Measurements from ENCODE around the gene FBXW4.
A peak's percentile ranks its signal among the peaks of the same experiment; 100 is the strongest.

Gene FBXW4

DNA sequence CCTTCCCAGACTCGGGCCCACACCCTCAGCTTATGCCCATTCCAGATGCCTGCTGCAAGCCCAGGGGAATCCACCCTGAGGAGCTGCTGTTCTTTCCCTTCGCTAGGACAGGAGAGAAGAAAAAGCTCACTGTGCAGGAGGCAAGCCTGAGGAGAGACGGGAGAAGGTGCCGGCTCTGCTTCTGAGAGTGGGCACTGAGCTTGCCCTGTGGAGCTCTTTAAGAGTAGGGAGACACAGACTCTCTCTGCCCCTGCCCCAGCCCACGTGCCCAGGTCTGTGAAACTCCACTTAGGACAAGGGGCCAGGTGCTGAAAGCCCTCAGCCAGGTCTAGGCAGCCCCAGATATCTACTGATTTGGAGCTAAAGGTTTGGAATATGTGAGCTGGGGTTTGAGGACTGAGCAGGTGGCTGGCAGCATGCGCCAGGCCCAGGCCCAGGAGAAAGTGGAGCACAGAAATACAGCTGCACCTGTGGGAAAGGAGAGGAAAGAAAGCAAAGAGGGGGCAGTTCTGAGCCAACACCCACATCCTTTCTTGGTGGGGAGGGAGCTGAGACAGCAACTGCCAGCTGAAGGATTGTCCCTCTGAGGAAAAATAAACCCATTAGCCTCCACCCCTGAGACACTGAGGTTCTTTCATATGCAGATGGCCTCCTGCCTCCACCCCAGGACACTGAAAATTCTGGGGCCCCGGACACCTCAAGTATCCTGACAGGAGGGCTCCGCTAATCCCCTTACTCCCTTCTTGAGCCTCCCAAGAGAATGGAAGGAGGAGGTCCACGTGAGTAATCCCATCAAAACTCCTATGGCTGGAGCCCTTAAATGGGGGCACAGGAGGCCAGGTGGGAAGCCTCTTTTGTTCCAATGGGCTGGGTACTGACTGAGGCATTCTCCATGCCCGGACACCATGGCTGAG, 114.2 kb downstream of the FBXW4 start:
- DNase-seq (ENCODE audit: low spot score), result no peak

DNA sequence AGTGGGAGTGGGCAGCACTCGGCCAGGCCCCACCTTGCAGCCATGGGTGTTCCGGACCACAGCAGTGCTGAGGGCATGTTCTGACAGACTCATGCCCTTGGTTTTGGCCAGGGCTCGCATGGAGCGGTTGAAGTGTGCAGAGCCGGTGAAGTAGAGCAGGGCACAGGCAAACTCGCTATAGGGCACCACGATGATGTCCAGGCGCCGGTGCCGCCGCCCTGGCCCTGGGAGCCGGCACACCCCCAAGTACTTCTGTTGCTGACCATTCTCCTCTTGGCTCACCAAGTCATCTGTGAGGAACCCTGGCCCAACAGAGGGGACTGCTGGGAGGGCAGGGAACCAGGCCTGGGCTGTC, 115.5 kb downstream of the FBXW4 start:
- DNase-seq (ENCODE audit: low spot score), result no peak

DNA sequence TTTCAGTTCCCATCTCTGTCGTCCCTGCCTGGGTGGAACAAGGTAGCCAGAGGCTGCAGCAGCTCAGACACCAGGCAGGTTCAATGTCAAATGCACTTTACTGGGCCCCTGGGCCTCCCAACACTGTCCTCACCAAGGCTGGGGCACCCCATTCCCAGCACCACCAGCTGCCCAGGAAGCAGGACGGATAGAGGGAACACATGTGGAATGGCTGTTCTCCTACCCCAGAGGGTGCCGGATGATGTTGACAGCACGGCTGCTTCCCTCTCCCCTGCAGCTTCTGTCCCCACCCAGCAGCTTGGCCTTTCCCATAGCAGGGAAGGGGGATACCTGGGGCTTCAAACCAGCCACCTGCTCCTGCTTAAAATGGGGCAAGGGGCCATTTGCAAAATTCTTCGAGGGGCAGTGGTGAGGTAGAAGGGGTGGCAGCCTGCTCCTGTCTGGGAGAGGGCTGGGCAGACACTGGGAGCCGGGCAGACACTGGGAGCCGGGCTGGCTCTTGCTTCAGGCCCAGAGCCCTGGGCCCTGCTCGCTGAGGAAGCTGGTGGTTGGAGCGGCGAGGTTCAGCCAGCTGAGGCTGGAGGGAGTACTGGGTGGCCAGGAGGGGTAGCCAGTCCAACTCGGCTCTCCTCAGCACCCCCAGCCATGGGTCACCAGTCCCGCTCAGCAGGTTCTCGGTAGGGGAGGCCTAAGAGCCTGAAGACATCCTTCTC, 116.0 kb downstream of the FBXW4 start:
- no peak for DNase-seq (ENCODE audit: low spot score)

- no peak for DNase-seq (ENCODE audit: low spot score)
Observed at GRCh38 chr10:101578192-101578591, 116.8 kb downstream of the FBXW4 start.

DNA sequence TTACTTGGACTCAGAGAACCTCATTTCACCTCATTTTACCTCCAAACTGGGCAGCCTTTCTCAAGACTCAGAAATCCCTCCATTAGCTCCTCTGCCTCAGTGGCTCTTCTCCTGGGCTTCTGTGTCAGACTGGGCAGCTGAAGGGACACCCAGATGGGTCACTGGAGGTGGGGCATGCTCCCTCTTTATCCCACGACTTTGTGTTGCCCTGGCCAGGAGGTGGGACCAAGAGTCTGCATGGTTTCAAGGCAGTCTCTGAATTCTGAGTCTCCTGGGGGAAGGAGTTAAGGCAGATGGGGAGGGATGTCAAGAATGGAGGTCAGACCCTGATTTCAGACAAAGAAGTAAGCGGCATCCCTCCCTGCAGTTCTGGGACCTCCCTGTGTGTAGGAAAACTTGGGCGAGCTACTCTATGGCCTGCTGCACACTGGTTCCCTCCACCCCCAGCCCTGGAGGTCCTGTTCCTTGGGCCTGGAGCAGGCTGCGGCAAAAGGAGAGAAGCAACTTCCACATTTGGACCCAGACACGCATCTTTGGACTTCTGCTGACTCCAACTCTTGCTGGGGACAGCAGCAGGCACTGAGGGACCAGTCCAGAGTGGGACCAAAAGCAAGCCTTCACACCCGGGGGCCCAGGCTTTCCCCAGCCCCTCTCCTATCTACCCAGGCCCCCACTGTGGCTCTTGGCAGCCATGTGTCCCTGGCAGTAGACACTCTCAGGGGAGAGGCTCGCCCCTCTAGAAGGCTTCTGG, 117.7 kb downstream of the FBXW4 start:
- no peak for DNase-seq (ENCODE audit: low spot score)

- peak; percentile 16 for DNase-seq (ENCODE audit: low spot score)
Observed at GRCh38 chr10:101576211-101576863, 118.6 kb downstream of the FBXW4 start.

- no peak for DNase-seq (ENCODE audit: low spot score)
Observed at GRCh38 chr10:101575580-101576210, 119.3 kb downstream of the FBXW4 start.

GRCh38 chr10:101575091-101575490, 119.9 kb downstream of the FBXW4 start:
- DNase-seq (ENCODE audit: low spot score), result no peak

DNA sequence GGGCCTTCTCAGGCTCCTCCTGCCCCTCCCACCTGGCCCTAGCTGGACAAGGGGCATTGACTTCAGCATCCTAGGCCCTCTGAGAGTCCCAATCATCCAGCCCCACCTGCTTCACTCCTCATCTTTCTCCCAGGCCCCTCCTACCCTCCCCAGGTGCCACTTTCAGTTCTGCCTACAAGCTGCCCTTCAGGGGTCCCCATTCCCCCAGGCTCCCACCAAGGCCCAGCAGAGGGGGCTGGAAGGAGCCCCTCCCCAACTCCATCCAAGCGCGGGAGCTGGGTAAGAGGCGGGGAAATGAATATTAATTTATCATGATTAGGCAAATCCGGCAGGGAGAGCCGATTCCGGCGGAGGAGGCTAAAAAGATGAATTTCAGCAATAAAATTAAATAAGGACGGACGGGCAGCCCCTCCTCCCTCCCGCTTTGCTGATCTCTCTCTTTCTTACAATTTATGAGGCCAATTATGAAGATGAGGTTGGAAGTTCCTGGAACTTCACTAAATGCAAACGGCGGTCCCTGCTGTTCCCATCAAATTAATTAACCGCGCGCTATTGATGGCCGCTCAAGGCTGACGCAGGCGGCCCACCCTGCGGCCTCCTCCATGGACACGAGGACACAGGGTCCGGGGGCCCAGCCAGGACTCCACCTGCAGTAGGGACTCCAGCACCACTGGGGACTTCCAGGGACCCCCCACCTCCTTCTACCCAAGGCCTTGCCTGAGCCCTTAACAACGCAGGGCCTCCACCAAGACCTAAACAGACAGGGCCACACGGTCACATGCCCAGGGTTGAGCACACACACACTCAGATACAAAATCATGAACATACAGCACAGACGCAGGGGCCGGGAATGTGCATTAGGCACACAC, 120.9 kb downstream of the FBXW4 start:
- no peak for DNase-seq (ENCODE audit: low spot score)

- DNase-seq (ENCODE audit: low spot score), result no peak
Observed at GRCh38 chr10:101572785-101573184, 122.2 kb downstream of the FBXW4 start.

DNA sequence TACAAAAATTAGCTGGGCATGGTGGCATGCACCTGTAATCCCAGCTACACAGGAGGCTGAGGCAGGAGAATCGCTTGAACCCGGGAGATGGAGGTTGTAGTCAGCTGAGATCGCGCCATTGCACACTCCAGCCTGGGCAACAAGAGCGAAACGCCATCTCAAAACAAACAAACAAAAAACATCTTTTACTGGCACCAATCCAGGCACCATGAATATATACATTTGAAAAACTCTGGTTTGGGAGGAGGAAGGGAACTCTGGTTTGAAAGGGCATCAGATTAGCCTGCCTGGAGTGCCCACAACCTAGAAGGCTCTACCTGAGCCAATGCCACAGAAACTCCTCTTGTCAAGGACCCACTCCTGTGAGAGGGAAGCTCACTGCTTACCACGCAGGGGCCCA, 122.8 kb downstream of the FBXW4 start:
- DNase-seq (ENCODE audit: low spot score), result no peak

DNA sequence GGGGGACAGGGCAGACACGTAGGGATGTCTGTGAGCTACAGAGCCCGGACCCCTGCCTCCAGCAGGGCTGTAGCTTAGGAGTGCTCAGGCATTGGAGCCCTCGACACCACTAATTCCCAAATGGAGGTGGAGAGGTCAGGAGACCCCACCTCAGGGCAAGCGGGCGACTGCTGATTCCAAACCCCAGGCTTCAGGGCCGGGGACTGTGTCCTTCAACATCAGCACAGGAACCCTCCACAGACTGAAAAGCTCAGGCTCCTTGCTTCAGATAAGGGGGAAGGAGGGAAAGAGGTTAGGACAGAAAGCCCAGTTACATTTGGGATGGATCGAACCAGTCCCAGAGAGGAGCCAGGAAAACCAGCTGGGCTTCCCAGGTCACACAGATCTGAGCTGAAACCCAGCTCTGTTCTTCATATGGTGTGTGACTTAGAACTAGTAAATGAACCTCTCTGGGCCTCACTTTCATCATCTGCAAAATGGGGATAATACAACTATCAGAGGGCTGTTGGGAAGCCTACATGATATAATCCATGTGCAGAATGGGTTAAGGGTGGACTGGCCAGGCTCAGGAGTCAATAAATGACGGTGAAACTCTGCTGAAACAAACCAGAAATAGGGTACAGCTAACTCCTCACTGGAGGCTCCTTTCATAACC, 123.6 kb downstream of the FBXW4 start:
- no peak for DNase-seq (ENCODE audit: low spot score)

GRCh38 chr10:101570428-101571270, 124.3 kb downstream of the FBXW4 start:
- peak; percentile 28 for DNase-seq (ENCODE audit: low spot score)

DNA sequence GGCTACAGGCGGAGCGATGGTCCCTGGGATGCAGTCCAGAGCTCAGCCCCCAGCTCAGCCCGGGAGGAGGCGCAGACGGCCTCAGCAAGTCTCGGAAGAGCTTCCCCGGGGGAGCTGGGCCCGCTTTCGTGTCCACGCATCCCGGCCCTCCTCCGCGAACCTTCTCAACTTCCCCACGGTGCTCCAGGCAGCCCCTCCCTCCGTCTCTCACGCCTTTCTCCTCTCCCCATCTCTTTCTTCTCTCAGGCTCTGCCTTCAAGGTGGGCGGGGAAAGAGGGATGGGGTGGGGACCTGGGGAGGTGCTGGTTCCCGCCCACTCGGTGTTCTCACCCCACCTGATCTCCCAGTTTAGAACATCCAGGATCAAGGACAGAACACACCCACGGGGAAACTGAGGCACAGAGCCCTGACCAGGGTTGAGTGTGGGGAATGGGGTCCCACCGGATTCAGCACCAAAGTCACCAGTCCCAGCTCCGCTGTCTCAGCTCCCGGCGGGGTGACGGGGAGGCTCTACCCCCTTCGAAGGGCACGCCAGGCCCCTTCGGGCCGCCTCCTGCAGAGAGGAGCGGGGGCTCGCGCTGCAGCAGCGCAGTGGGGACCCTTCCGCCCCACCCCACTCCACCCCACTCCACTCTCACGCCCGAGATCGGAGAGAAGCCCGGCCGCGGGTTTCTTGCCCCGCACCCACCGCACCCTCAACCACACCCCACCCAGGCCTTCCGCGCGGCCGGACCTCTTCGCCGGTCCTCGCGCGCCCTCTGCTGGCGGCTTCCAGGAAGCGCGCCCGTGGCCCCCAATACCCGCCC, 125.1 kb downstream of the FBXW4 start:
- DNase-seq (ENCODE audit: low spot score), result peak; percentile 59

DNA sequence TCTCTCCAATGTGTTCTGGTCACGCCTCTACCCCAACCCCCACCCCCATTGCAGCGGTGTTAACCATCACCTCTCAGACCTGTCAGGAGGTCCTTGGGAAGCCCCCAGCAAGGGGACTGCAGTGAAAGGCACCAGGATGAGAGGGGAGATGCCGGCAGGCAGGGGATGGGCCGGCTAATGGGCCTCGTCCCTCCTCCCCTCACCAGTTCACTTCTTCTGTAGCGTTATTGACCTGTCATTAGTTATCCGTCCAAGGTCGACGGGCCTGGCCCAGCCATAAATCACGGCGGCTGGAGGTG, 125.7 kb downstream of the FBXW4 start:
- no peak for DNase-seq (ENCODE audit: low spot score)

GRCh38 chr10:101568054-101568745, 126.8 kb downstream of the FBXW4 start:
- no peak for DNase-seq (ENCODE audit: low spot score)

GRCh38 chr10:101567165-101568006, 127.6 kb downstream of the FBXW4 start:
- no peak for DNase-seq (ENCODE audit: low spot score)

All from kidney tubule cell (primary cell).